Myocyte (in vitro differentiated cells): Measurements from ENCODE around the gene TLDC2. TPM values are rescaled to one million over a fixed set of nuclear protein-coding genes. Genes with fewer than 3 reads are reported as not detected.
A peak's percentile ranks its signal among the peaks of the same experiment; 100 is the strongest.
"Not testable (repeated sequence)": the region's sequence is repeated elsewhere in the genome, so short reads cannot be mapped to it uniquely, and the experiment has no call there.

Experiments used
- DNase-seq: peaks from one replicate; pipeline ENCODE4 v3.0.0-alpha.2; 2012; ENCODE audit warnings: low read depth
- total RNA-seq: library from RNA; depleted of rRNA; stranded (reverse); fragments of >200 nt; gene quantifications from 2 replicates; pipeline ENCODE4 v1.2.3, GENCODE V29; 2014

TLDC2 gene
- total RNA-seq, 1 donor from 2014 or later = not detected

GRCh38 chr20:36905566-36905965 is 29.6 kb downstream of the TLDC2 start:
- DNase-seq = not testable (repeated sequence)

DNA sequence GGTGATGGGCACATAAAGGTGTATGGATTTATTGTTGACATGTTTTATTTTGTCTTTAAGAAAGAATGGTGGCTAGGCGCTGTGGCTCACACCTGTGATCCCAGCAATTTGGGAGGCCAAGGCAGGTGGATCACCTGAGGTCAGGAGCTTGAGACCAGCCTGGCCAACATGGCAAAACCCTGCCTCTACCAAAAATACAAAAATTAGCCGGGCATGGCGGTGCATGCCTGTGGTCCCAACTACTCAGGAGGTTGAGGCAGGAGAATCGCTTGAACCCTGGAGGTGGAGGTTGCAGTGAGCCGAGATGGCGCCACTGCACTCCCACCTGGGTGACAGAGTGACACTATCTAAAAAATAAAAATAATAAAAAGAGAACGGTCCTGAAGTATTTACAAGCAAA is 30.1 kb downstream of the TLDC2 start:
- not testable (repeated sequence) for DNase-seq

GRCh38 chr20:36908603-36909002 is 32.7 kb downstream of the TLDC2 start:
- no peak for DNase-seq

- DNase-seq = no peak
Measured at GRCh38 chr20:36916199-36916598, 40.3 kb downstream of the TLDC2 start.

- no peak for DNase-seq
Measured at GRCh38 chr20:36917240-36917639, 41.3 kb downstream of the TLDC2 start.

DNA sequence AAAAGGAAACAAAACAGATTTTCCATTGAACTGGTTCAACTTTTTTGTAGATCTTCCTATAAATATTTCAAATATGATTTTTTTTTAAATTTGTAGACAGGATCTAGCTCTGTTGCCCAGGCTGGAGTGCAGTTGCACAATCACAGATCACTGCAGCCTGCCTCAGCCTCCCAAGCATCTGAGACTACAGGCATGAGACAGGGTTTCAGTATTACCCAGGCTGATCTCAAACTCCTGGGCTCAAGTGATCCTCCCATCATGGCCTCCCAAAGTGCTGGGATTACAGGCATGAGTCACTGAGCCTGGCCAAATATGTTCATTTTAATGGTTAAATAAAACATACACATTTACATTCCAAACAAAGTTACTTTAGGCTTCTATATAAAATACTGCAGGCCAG is 42.0 kb downstream of the TLDC2 start:
- DNase-seq = no peak

DNA sequence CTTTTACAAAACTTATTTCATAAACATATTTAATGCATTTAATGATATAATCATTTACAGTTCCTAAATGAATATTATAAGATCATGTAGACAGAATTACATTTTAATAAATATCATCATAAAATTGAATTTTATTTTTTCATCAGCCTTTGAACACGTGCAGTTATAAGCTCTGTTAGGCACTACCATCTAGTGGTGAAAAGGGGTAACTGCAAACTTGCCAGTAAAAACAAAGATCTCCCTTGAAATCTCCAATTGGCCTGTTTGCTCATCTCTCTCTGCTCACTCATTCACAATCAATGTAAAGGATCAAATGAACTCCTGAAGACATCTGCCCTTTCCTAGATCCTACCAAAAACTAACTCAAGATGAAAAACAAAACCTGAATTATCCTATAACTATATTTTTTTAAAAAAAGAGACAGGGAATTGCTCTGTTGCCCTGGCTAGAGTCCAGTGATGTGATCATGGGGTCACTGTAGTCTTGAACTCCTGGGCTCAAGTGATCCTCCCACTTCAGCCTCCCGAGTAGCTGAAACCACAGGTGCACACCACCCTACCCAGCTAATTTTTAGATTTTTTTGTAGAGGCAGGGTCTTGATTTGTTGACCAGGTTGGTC is 43.9 kb downstream of the TLDC2 start:
- DNase-seq = peak; percentile 68

- no peak for DNase-seq
Measured at GRCh38 chr20:36920334-36920730, 44.4 kb downstream of the TLDC2 start.

DNA sequence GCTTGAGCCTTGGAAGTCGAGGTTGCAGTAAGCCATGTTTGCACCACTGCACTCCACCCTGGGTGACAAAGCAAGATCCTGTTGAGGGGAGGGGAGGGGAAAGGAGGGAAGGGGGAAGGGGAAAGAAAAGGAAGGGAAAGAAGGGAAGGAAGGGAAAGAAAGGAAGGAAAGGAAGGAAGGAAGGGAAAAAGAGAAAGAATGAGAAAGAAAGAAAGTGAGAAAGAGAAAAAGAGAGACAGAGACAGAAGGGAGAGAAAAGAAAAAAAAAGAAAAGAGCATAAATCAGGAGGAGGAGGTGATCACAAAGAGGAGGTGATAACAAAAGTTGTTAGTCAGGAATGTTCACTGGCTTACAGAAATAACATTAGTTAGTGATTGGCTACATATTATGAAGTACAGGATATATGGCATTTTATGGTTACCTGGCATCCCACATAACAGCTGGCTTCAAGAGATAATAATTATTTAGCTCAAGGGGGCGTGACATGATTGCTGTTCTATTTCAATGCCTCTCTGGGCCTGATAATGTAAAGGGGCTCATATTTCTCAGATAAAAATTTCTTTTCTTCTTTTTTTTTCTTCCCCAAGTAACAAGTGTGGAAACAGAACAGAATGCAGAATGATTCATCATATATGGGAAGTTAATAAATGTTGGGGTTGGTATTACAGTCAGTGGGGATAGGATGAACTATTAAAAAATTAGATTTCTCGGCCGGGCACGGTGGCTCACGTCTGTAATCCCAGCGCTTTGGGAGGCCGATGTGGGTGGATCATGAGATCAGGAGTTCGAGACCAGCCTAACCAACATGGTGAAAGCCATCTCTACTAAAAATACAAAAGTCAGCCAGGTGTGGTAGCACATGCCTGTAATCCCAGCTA is 48.5 kb downstream of the TLDC2 start:
- DNase-seq = no peak

GRCh38 chr20:36925234-36925633 is 49.3 kb downstream of the TLDC2 start:
- DNase-seq = no peak

GRCh38 chr20:36926653-36927200 is 50.8 kb downstream of the TLDC2 start:
- DNase-seq = no peak

DNA sequence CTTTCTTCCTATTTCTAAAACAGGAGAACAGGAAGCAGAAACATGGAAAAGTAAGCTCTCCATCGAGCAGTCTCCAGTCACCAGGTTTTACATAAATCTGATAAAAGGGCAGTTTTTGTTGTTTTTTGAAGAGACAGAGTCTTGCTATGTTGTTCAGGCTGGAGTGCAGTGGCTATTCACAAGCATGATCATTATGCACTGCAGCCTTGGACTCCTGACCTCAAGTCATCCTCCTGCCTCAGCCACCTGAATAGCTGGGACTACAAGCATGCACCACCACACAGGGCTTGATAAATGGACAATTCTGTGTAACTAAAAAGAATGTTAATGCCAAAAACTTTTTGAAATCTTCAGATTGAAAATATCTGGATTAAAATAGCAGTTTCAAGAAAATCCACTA is 51.8 kb downstream of the TLDC2 start:
- DNase-seq = no peak

- DNase-seq = no peak
Measured at GRCh38 chr20:36929290-36929689, 53.4 kb downstream of the TLDC2 start.

- no peak for DNase-seq
Measured at GRCh38 chr20:36929691-36930090, 53.8 kb downstream of the TLDC2 start.

DNA sequence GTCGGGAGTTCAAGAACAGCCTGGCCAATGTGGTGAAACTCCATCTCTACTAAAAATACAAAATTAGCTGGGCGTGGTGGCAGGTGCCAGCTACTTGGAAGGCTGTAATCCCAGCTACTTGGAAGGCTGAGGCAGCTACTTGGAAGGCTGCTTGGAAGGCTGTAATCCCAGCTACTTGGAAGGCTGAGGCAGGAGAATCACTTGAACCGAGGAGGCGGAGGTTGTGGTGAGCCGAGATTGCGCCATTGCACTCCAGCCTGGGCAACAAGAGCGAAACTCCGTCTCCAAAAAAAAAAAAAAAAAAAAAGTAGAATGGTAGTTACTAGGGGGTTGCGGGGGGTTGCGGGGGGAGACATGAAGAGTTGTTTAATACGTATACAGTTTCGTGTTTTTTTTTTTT is 56.1 kb downstream of the TLDC2 start:
- DNase-seq = not testable (repeated sequence)

- DNase-seq = no peak
Measured at GRCh38 chr20:36932476-36933426, 56.8 kb downstream of the TLDC2 start.

- DNase-seq = not testable (repeated sequence)
Measured at GRCh38 chr20:36933571-36933970, 57.6 kb downstream of the TLDC2 start.

- no peak for DNase-seq
Measured at GRCh38 chr20:36936341-36936740, 60.4 kb downstream of the TLDC2 start.

- DNase-seq = not testable (repeated sequence)
Measured at GRCh38 chr20:36936761-36937401, 60.9 kb downstream of the TLDC2 start.

GRCh38 chr20:36937402-36937770 is 61.4 kb downstream of the TLDC2 start:
- no peak for DNase-seq

DNA sequence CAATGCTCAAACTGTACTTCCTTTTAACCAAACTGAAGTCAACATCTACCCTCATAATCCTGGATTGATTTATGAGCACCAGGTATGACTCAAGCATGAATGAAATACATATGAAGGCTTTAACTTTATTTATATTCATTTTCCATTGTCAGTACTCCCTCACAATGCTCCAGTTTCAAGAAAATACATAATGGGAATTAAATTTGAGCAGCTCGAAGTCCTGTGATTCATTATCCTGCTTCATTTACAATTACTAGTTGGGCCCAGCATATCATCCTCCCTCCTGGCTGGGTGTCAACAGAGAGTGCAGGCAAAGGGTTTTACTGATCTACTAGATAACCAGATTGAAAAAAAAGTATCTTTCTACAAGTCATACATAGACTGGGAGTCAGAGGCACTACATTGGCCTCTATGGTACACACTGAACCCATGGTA is 65.5 kb downstream of the TLDC2 start:
- DNase-seq = no peak
